Measurements from ENCODE around the gene UBE2I.

GRCh38 chr16:1342526-1343427, 33.3 kb downstream of the UBE2I start:
- TF ChIP-seq CTCF (IDR thresholded peaks at IDR 0.05; ENCODE audit: borderline replicate concordance, extremely low read depth, low read length, poor library complexity, severe bottlenecking), result peak; percentile 50
- TF ChIP-seq EZH2 (IDR thresholded peaks at IDR 0.05; ENCODE audit: borderline replicate concordance, low read depth, low read length, severe bottlenecking), result no peak
